22Rv1 (cell line): Measurements from ENCODE around the gene GTF3C5.
"Not testable (repeated sequence)": the region's sequence is repeated elsewhere in the genome, so short reads cannot be mapped to it uniquely, and the experiment has no call there.

Experiments
- H3K27ac ChIP-seq: fragments of 450-650 bp; 2 replicates; pipeline ENCODE4 v1.5.1; 2017
- CTCF ChIP-seq: fragments of 450-650 bp; IDR thresholded peaks from 2 replicates; pipeline ENCODE4 v1.5.1; 2017; ENCODE audit warnings: mild to moderate bottlenecking
- ZFX ChIP-seq: fragments of 450-650 bp; IDR thresholded peaks from 2 replicates; pipeline ENCODE4 v1.6.1; 2017; ENCODE audit warnings: antibody characterized with exemption, borderline replicate concordance

The GTF3C5 gene

GRCh38 chr9:132991351-132992300, 39.2 kb upstream of the GTF3C5 start:
- no peak for TF ChIP-seq ZFX
- no peak overlapping the region for H3K27ac ChIP-seq

- H3K27ac ChIP-seq: no peak overlapping the region
- TF ChIP-seq CTCF (no peak), ZFX (no peak)
These were observed 37.3 kb upstream of the GTF3C5 start for GRCh38 chr9:132993511-132993939.

- TF ChIP-seq ZFX: no peak
- TF ChIP-seq CTCF: no peak
- H3K27ac ChIP-seq: no peak overlapping the region
These were observed 36.2 kb upstream of the GTF3C5 start for GRCh38 chr9:132994410-132995120.

- H3K27ac ChIP-seq: no peak overlapping the region
- no peak for TF ChIP-seq ZFX
- TF ChIP-seq CTCF: no peak
These were observed 35.7 kb upstream of the GTF3C5 start for GRCh38 chr9:132995121-132995420.

GRCh38 chr9:132995879-132996278, 34.9 kb upstream of the GTF3C5 start:
- H3K27ac ChIP-seq: no peak overlapping the region
- TF ChIP-seq CTCF: no peak
- no peak for TF ChIP-seq ZFX

- H3K27ac ChIP-seq: no peak overlapping the region
- TF ChIP-seq ZFX: no peak
These were observed 34.3 kb upstream of the GTF3C5 start for GRCh38 chr9:132996526-132996925.

- TF ChIP-seq CTCF: no peak
- no peak for TF ChIP-seq ZFX
- no peak overlapping the region for H3K27ac ChIP-seq
These were observed 33.2 kb upstream of the GTF3C5 start for GRCh38 chr9:132997591-132997990.

GRCh38 chr9:132998221-132998620, 32.6 kb upstream of the GTF3C5 start:
- not testable (repeated sequence) for H3K27ac ChIP-seq
